Thyroid gland (tissue), 4 donors: ENCODE measurements around the gene ALLC.

Source experiments
- CTCF ChIP-seq, 6 experiments: fragments of 200-600 bp in 3 of 6; fragments of 450-650 bp in 3 of 6; sonication (generic) in 3 of 6; IDR thresholded peaks; one replicate each; pipeline ENCODE4 v1.5.1; 2016 to 2019; ENCODE audit warnings: antibody characterized with exemption in 6 of 6, mild to moderate bottlenecking in 2 of 6, inconsistent platforms in 1 of 6, moderate library complexity in 1 of 6
- POLR2A ChIP-seq, 2 donors: fragments of 450-650 bp; IDR thresholded peaks; one replicate each; pipeline ENCODE4 v1.6.1; 2017; ENCODE audit warnings: antibody characterized with exemption in 2 of 2, mild to moderate bottlenecking in 2 of 2, moderate library complexity in 1 of 2

- TF ChIP-seq CTCF (IDR thresholded peaks at IDR 0.05) (no peak), POLR2A (IDR thresholded peaks at IDR 0.05) (no peak)
These were observed 10.8 kb upstream of the ALLC start for GRCh38 chr2:3647246-3647645.
